Hepatocyte (in vitro differentiated cells): ENCODE measurements around the gene C14orf119. TPM values are rescaled to one million over a fixed set of nuclear protein-coding genes. Genes with fewer than 3 reads are reported as not detected.

Experiments used
- DNase-seq: peaks from one replicate; pipeline ENCODE4 v3.0.0-alpha.2; 2016; ENCODE audit warnings: low spot score
- H2AFZ ChIP-seq: fragments of 200-600 bp; sonication (generic); 2 replicates; pipeline ENCODE4 v1.6.0; 2016; ENCODE audit warnings: antibody characterized with exemption, mild to moderate bottlenecking
- H3K27ac ChIP-seq: fragments of 200-600 bp; sonication (generic); 2 replicates; pipeline ENCODE4 v1.5.1; 2016; ENCODE audit warnings: mild to moderate bottlenecking
- H3K27me3 ChIP-seq: fragments of 200-600 bp; sonication (generic); 2 replicates; pipeline ENCODE4 v1.6.1; 2016
- H3K36me3 ChIP-seq: fragments of 200-600 bp; sonication (generic); replicated peaks from 2 replicates; pipeline ENCODE4 v1.5.1; 2016; ENCODE audit warnings: low read depth; ENCODE audit not compliant: insufficient read depth
- H3K4me1 ChIP-seq: fragments of 200-600 bp; sonication (generic); 2 replicates; pipeline ENCODE4 v1.5.1; 2016; ENCODE audit warnings: mild to moderate bottlenecking, moderate library complexity; ENCODE audit not compliant: insufficient read depth
- H3K4me2 ChIP-seq: fragments of 200-600 bp; sonication (generic); 2 replicates; pipeline ENCODE4 v1.6.0; 2016
- H3K4me3 ChIP-seq: fragments of 200-600 bp; sonication (generic); 2 replicates; pipeline ENCODE4 v1.5.1; 2016; ENCODE audit warnings: mild to moderate bottlenecking
- H3K79me2 ChIP-seq: fragments of 200-600 bp; sonication (generic); 2 replicates; pipeline ENCODE4 v1.6.0; 2017; ENCODE audit warnings: mild to moderate bottlenecking
- H3K9me2 ChIP-seq: fragments of 200-600 bp; sonication (generic); replicated peaks from 2 replicates; pipeline ENCODE4 v1.6.0; 2017; ENCODE audit warnings: mild to moderate bottlenecking; ENCODE audit not compliant: insufficient read depth
- H3K9me3 ChIP-seq: fragments of 200-600 bp; sonication (generic); 2 replicates; pipeline ENCODE4 v1.5.1; 2016; ENCODE audit warnings: low read depth, mild to moderate bottlenecking
- H4K20me1 ChIP-seq: fragments of 200-600 bp; sonication (generic); 2 replicates; pipeline ENCODE4 v1.6.0; 2016; ENCODE audit warnings: mild to moderate bottlenecking; ENCODE audit not compliant: insufficient read depth, poor library complexity, severe bottlenecking
- CTCF ChIP-seq: fragments of 200-600 bp; sonication (generic); IDR thresholded peaks from 2 replicates; pipeline ENCODE4 v1.5.1; 2016; ENCODE audit warnings: antibody characterized with exemption, mild to moderate bottlenecking; ENCODE audit not compliant: poor library complexity
- EZH2 ChIP-seq: fragments of 200-600 bp; sonication (generic); IDR thresholded peaks from 2 replicates; pipeline ENCODE4 v1.6.1; 2016; ENCODE audit warnings: antibody characterized with exemption, mild to moderate bottlenecking, borderline replicate concordance
- EZH2phosphoT487 ChIP-seq: fragments of 200-600 bp; sonication (generic); IDR thresholded peaks from one replicate; pipeline ENCODE4 v1.6.1; 2018; ENCODE audit warnings: antibody characterized with exemption, mild to moderate bottlenecking, low read depth, moderate library complexity; ENCODE audit not compliant: unreplicated experiment, severe bottlenecking
- WGBS: methylation state at CpG from one replicate; pipeline ENCODE4 v1.1.6; 2016; ENCODE audit warnings: low lambda C conversion rate; ENCODE audit errors: missing lambda C conversion rate; 5-methylcytosine and 5-hydroxymethylcytosine counted together
- polyA plus RNA-seq: library from polyadenylated mRNA; unstranded; fragments of >200 nt; fragmentation: Nextera tagmentation; extraction: Ambion mirVana; gene quantifications from 2 replicates; pipeline ENCODE4 v1.2.1, GENCODE V29; 2016
- total RNA-seq: library from RNA; depleted of rRNA; stranded (reverse); fragments of >200 nt; gene quantifications from 2 replicates; pipeline ENCODE4 v1.2.3, GENCODE V29; 2014

Gene C14orf119
- total and polyA plus RNA-seq, 2 experiments from 2014 or later, result 47.7 to 146 TPM

- Histone ChIP-seq H2AFZ (no peak within 1 kb of the TSS), H3K4me2 (no peak within 1 kb of the TSS), H3K27me3 (no peaks in the 10 kb centered on the region), H3K36me3 (no peaks in the 10 kb centered on the region), H3K9me2 (no peaks in the 10 kb centered on the region), H3K4me3 (no peak within 1 kb of the TSS), H3K4me1 (peaks cover 8% of the 10 kb centered on the region), H3K27ac (no peak within 1 kb of the TSS), H3K79me2 (no peaks in the 10 kb centered on the region), H4K20me1 (no peaks in the 10 kb centered on the region), H3K9me3 (no peaks in the 10 kb centered on the region)
- no peak for DNase-seq
- WGBS, result 94% methylated on average over 18 of the region's 32 CpGs
- TF ChIP-seq EZH2 (no peak), EZH2phosphoT487 (no peak), CTCF (no peak)
Observed at GRCh38 chr14:23118506-23119362, 23.4 kb downstream of the C14orf119 start, which contains the start of gene CEBPE. CEBPE (minus strand) TSS chr14:23119255; CDS start chr14:23119091, 164 bp downstream.

DNA sequence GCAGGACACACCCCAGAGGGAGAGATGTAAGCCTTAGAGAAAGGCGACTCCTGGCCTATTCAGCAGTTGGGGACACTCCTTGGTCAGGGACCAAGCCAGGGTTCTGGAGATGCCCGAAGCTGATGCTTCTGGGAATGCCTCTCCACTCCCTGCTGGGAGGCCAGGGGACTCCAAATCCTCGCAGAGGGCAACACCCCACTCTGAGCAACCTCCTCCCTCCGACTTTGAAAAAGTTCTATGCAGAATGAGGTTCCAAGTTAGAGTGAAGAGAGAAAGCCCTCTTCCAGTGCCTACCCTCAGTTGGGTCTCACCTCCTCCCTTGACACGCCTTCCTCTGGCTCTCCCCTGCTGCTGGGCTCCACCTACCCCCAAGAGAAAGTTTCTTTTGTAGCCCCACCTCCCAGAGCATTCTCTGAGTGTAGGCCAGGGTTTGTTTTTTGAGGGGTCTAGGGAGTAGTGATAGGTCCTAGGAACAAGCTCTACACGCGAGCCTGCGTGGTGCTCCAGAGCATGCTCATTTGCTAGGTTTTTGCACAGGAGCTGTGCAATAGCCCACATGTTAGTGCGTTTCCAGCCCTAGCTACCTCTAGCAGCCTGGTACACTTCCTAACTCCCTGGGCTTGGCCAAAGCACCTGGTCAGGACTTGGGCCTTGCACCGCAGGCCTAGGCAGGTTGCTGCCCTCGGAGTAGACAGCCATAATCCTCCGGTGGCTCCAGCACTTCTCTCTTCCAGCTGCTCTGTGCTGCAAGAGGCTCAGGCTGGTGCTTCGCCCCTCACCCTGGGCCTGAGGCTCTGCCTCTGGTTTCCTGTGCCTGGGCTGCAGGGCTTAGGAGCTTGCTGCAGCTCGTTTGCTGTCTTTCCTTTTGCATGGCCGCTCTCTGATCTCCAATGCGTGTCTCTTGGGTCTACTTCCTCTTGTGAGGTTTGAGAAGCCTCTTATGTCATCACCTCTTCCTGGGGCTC lies 24.3 kb downstream of the C14orf119 start:
- TF ChIP-seq EZH2phosphoT487 (no peak), EZH2 (no peak), CTCF (no peak)
- Histone ChIP-seq H2AFZ (no peak overlapping the region), H4K20me1 (no peaks in the 10 kb centered on the region), H3K36me3 (no peaks in the 10 kb centered on the region), H3K4me3 (no peak overlapping the region), H3K4me2 (no peak overlapping the region), H3K27ac (no peak overlapping the region), H3K79me2 (no peaks in the 10 kb centered on the region), H3K4me1 (peaks cover 10% of the 10 kb centered on the region), H3K9me2 (no peaks in the 10 kb centered on the region), H3K9me3 (no peaks in the 10 kb centered on the region), H3K27me3 (no peaks in the 10 kb centered on the region)
- no peak for DNase-seq
- 79% methylated on average over 16 of the region's 16 CpGs for WGBS

DNA sequence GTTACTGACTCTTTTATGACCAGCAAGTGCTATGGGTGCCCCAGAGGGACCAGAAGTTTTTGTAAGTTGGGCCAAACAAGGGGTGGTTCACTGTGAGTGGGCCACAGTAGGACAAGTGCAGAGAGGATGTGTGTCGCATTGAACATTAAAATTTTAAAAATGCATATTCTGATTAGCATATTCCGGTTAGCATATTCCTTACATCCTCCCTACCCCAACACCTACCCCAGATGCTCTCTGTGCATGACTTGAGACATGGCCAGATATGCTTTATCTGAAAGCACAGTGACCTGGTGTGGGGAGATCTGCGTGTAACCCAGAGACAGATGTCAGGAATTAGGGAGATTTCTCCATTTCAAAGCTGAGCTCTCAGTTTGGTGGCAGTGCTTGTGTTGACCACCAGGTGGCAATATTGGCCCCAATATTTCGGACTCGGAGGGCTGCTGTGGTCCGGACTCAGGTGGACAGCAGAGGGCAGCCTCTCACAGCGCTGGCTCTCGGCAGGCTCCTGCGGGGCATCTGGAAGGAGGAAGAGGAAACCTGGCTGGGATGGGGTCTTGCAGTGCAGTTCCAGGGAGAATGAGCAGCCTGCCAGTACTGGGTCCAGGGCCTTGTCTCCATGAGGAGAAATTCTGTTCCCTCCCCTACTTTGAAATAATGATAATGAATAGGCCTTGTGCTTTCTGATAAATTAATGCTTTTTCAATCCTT lies 25.4 kb downstream of the C14orf119 start:
- Histone ChIP-seq H3K4me1 (peaks cover 10% of the 10 kb centered on the region), H3K27ac (peak overlapping the region; percentile 78), H3K79me2 (no peaks in the 10 kb centered on the region), H3K36me3 (no peaks in the 10 kb centered on the region), H3K9me3 (no peaks in the 10 kb centered on the region), H3K9me2 (no peaks in the 10 kb centered on the region), H2AFZ (no peak overlapping the region), H3K4me3 (no peak overlapping the region), H4K20me1 (no peaks in the 10 kb centered on the region), H3K4me2 (peak overlapping the region; percentile 23), H3K27me3 (no peaks in the 10 kb centered on the region)
- TF ChIP-seq EZH2, result no peak
- peak; percentile 100 for TF ChIP-seq CTCF
- WGBS, result 20% methylated on average over 9 of the region's 9 CpGs
- DNase-seq, result peak; percentile 95
